HG03354 (cell line): Measurements from ENCODE around the gene CCDC13.
"Not testable (repeated sequence)": the region's sequence is repeated elsewhere in the genome, so short reads cannot be mapped to it uniquely, and the experiment has no call there.

Experiments used
- ATAC-seq: cut with Tn5 transposase; IDR thresholded peaks from one replicate; pipeline ENCODE4 v1.9.1; 2021; ENCODE audit warnings: mild to moderate bottlenecking; ENCODE audit not compliant: unreplicated experiment, poor library complexity, severe bottlenecking

Gene CCDC13, protein sequence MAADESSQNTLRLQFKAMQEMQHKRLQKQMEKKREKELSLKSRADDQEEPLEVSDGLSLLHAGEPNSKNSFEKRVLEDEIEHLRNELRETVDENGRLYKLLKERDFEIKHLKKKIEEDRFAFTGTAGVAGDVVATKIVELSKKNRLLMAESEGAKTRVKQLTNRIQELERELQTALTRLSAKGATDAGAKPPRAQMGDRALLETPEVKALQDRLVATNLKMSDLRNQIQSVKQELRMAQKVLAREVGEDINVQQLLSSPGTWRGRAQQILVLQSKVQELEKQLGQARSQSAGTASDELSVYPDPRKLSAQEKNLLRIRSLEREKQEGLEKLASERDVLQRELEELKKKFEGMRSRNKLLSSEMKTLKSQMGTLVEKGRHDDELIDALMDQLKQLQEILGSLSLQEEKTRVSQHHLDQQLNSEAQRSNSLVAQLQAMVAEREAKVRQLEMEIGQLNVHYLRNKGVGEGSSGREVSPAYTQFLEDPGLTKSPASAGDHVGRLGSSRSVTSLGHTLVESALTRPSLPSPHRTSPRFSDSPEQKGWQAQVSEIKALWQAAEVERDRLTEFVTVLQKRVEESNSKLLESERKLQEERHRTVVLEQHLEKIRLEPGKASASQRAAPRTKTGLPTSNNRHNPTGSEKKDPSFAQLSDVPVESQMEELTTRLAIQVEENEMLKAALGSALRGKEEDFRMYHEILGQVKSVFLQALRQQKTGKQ

DNA sequence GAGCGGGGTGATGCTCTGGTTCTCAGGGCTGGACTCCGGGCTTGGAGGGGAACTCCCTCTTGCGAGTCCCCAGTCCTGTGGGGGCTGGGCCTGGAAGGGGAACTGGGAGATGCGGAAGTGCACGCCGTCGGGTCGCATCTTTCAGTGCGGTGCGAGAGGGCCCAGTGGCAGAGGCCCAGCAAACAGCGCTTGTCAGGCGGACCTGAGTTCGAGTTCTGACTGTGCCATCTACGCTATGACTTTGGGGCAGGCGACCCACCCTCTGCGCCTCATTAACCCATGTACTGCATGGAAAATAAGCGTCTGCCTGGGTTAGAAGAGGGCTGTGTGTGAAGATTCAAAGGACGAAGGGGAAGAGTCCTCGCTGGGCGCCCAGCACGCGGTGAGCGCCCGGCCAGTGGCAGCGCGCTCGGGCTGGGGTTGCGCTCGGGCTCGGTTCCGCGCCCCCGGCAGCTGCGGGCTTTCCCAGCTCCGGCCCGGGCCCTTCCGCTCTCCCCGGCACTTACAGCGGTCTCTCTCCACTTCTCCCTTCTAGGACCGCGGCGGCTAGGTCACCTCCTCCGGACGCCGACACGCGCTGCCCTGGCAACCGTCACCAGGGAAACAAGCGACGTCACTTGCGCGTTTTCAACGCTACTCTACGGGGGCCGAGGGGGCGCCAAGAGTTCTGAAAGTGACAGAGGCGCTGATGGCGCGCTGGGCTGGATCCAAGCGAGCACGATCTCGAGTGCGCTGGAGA, at the start of gene CCDC13:
CCDC13 (minus strand) TSS at position 584 of the 739 bp plus-strand sequence. CDS start 14,908 bp downstream, outside the sequence.
- peak; percentile 99 for ATAC-seq

DNA sequence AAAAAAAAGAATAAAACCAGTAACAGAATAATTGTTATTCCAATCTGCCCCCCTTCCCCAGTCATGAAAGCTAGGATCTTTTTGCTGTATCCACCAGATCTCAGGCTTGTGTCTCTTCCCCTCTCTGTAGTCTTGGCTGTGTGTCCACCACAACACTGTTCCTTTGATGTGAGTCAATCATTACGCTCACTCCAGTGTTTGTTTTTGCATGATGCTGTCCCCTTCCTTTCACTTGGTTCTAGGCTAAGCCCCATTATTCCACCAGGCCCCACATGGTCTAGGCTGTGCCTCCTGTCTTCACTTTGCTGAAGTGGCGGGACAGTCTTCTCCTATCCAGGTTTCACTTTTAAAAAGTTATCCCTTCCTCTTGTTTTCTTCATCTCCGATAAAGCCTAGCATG, 49.8 kb upstream of the CCDC13 start:
- ATAC-seq, result no peak

DNA sequence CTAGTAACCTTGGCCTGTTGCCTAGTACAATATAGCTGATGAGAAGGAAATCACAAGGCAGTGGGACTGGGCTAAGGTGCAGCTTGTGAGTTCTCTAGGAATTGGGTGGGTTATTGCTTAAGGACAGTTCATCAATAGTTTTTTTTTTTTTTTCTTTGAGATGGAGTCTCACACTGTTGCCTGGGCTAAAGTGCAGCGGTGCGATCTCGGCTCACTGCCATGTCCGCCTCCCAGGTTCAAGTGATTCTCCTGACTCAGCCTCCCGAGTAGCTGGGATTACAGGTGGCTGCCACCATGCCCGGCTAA, 47.6 kb upstream of the CCDC13 start:
- ATAC-seq, result no peak

DNA sequence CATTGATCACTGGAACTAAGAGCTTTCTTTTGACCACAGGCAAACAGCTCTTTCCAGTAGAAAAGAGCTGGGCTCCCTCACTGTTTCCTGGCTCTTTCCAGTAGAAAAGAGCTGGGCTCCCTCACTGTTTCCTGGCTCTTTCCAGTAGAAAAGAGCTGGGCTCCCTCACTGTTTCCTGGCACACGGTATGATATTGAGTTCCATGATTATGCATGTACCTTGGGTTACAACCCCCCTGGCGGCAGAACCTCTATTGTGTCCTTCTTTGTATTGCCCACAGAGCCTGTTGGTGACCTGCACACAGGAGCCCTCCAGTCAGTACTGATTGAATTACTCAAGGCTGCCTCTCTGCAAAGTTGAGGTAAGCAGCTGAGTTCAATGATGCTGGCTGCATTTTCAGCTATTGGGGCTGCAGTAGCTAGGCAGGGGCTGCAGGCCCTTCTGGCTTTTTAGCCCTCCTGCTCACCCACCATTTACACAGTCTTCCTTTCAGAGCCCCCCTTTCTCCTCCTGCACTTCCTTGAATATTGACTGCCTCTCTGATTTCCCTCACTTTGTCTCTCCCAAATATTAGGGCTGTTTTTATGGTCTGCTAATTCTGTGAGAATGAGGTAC, 46.4 kb upstream of the CCDC13 start:
- ATAC-seq, result no peak

DNA sequence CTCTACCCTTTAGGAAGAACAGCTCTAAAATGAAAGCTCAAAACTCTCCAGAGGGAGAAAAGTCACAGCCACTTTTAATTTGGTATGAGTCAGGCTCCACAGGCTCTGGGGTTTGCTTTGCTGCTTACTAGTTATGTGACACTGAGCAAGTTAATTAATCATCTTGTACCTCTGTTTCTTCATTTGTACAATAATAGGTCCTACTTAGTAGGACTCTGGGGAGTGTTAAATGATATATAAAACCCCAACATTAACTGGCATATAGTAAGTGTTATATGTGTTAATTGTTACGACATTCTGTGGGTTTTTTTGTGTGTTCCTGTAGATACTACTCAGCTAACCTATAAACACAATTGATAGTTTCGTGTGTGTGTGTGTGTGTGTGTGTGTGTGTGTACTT, 42.8 kb upstream of the CCDC13 start:
- ATAC-seq, result no peak

DNA sequence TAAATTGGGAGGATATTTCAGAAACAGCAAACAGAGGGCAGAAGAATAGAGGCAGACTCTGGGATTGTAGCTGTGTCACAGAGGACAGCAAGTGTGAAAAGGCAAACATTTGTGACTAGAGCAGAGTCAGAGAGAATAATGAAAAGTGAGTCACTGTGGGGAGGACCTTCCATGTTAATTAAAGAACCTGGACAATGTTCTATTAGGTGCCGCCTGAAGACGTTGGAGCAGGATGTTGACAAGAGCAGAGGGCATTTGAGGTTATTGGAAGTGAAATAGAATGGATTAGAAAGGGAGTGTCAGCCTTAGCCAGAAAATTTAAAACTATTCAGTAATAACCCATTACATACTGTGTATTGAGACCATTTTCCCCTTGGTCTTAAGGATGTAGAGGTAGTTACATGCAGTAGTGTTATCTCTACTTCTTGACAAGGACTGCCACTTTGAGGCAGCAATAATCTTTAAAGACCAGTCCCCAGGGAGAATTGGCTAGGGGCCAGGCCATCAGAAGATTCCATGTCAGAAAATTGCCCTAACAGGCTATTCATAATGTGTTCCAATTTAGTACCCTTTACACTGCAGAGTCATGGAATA, 42.0 kb upstream of the CCDC13 start:
- no peak for ATAC-seq

DNA sequence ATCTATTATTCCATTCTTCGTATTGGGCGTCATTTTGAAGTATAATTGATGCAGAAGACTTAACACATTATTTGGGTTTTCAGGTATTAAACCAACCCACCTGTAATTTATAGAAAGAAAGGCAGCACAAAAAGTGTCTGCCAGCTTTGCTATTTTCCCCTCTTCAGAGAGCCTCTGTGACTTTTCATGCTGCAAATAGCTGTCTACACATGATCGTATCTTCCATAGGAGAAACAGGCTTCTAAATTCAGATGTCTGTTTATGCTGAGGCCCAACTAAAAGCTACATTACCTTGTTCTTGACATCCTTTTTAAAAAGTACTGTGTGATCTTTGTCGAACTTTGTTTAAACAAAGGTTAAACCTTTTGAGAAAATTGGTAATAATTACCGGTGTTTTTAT, 41.2 kb upstream of the CCDC13 start:
- no peak for ATAC-seq

DNA sequence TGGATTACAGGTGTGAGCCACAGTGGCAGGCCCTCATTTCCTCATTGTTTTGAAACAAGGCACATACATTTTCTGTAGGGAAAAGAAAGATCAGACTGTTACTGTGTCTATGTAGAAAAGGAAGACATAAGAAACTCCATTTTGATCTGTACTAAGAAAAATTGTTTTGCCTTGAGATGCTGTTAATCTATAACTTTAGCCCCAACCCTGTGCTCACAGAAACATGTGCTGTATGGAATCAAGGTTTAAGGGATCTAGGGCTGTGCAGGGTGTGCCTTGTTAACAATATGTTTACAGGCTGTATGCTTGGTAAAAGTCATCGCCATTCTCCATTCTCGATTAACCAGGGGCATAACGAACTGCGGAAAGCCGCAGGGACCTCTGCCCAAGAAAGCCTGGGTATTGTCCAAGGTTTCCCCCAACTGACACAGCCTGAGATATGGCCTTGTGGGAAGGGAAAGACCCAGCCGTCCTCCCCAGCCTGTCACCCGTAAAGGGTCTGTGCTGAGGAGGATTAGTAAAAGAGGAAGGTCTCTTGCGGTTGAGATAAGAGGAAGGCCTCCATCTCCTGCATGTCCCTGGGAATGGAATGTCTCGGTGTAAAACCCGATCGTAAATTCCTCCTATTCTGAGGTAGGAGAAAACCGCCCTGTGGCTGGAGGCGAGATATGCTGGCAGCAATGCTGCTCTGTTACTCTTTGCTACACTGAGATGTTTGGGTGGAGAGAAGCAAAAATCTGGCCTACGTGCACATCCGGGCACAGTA, 38.2 kb upstream of the CCDC13 start:
- not testable (repeated sequence) for ATAC-seq

DNA sequence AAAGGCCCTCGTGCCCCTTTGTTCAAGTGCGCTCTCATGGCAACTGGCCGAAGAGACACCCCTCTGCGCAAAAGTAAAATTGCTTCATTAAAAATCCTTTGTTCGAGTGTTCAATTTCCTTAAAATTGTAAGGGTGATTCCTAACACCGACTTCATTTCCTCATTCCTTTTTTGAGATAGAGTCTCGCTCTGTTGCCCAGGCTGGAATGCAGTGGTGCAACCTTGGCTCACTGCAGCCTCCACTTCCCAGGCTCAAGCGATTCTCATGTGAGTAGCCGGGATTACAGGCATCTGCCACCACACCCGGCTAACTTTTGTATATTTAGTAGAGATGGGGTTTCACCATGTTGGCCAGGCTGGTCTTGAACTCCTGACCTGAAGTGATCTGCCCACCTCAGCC, 37.7 kb upstream of the CCDC13 start:
- not testable (repeated sequence) for ATAC-seq

DNA sequence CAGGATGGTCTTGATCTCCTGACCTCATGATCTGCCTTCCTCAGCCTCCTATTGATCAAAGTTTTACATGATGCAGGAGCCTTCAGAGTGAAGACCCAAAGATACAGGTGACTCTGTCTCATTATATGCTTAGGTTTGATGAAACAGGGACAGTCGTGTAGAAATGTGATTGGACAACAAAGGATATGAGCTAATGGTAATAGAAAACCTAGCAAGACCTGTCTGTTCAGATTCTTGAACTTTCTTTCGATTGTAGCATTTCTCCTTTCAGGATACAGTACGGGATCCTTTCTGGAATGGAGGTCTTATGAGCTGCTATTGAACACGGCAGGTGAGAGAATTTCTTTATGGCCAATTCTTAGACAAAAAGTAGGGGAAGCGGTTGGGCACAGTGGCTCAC, 36.1 kb upstream of the CCDC13 start, which contains the start of gene ACKR2:
ACKR2 (plus strand) TSS at position 244 of the 400 bp plus-strand sequence. CDS start 55,058 bp downstream, outside the sequence.
- ATAC-seq, result no peak

DNA sequence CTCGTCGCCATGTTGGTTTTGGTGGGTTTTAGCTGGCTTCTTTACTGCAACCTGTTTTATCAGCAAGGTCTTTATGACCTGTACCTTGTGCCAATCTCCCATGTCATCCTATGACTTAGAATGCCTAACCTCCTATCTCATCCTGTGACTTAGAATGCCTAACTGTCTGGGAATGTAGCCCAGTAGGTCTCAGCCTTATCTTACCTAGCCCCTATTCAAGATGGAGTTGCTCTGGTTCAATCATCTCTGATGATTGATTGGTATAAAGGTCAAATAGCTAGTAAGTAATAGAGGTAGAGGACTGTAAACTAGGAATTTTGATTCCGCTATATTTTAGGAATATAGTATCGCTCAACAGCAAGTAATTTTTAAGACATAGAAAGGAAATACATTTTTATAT, 34.9 kb upstream of the CCDC13 start:
- no peak for ATAC-seq

DNA sequence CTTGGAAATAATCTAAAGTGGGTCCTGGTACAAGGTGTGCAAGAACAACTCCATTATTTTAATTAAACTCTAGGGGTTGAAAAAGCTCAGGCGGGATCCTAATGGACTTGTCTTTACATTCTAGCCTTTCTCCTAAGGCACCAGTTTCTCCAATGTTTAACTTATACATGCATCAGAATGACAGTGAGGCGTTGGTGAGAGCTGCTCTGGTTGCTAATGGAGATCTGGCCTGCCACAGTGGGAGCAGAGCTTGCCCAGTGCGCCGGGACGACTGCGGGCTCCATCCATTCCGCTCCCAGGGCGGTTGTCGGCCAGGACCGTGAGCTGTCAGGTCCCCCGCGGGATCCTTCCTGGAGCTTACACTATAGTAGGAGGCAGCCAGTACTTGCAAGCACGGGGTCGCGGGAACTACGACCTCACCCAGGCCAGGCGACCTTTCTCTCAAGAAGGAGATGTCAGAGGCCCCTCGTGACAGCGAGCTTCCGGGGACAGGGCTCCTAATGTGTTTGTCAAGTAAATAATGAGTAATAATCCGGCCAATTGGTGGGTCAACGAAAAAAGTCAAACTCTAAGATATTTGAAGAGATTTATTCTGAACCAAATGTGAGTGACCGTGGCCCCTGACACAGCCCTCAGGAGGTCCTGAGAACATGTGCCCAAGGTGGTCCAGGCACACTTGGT, 32.2 kb upstream of the CCDC13 start:
- ATAC-seq, result no peak

DNA sequence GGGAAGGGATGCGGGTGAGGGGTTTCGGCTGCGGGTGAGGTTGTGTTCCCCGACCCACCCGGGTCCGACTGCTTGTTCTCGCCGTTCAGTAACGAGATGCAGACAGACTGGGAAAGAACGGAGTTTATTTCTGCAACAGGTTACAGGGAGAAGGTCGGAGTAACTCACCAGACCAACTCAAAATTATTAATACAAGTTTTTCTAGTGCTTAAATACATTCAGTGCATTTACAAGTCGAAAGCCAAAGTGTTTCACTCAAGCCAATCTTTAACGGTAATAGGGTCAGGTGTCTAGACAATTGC, 31.7 kb upstream of the CCDC13 start:
- no peak for ATAC-seq

DNA sequence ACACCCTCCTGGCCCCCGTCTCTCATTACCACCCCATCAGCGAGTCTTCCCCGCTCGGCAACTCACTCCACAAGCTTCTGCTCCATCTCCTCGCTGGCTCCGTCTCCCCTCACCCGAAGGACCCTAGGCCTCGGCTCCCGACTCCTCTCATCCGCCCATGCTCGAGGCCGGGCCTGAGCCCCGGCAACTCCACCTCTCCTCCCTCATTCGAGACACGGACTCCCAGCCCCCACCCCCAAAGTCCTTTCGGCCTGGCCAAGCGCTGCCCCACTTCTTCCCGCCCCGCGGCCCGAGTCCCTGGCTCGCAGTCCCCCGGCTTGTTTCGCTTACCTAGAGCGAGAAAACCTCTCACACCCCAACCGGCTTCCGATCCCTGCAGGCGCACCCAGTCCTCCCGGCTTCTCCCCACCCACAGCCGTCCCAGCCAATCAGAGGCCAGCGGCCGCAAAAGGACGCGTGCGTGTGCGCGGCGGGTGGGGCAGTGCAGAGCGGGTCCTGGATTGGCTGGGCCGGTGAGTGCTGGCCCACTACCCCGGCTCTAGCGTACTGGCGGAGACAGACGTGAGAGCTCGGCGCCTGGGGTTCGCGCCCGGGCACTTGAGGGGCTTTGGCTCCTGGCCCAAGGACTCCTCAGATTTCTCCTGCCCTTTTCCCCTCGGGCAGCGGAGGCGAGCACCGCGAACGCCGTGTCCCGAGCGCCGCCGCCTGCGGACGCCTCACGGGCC, 31.2 kb upstream of the CCDC13 start, which contains the start of gene HIGD1A:
HIGD1A (minus strand) TSS at position 385 of the 725 bp plus-strand sequence. CDS start 10,237 bp downstream, outside the sequence.
- ATAC-seq, result peak; percentile 99

DNA sequence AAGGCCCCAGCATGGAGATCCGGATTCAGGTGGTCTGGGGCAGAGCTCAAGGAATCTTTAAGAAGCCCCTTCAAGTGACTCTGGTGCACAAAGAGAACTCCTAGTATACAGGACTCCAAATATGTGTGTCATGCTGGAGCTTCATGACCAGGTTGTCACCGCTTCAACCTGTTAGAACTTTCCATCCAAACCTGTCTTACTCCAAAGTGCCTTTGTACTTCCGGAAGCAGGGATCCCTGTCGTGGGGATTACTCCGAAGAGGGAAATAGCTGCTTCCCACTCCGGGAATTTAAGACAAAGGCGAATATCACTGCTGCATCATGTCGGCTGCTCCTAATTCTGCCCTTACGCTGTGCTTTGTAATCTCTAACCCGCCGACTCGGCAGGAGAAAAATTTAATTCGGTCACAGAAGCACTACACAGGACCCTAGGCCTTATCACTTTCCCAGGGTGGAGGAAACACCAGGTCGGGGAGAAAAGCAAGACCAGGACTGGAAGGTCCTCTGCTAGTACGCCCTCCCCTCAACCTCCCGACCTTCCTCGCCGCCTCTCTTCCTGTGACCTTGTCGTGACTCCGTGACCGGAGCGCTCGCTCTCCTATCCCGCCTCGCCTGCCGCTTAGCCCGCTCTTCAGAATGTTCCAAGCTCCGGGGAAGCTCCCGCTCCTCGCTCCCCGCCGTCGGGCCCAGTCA, 30.5 kb upstream of the CCDC13 start:
- ATAC-seq, result peak; percentile 21

DNA sequence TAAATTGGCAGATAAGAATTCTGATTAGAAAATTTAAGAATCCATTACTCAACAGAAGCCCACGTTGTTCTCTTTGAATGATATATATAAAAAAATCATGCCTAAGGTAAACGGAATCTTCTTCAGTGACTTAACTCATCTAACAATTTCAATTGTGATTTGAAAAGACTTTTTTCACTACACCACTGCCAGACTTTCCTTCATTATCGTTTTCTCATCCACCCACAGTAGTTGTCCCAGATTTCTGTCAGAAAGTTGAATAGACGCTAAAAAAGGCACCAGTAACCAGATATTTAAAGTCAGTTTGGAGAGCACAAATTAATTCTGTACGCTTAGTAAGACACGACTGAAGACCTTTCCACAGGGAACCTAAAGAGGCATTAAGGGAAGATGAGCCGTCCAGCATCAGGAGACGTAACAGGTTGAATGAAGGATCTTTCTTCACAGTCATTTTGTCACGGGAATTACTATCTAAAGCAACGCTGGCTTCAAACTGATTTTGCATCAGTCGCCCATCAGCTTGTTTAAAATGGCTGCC, 29.9 kb upstream of the CCDC13 start:
- ATAC-seq, result no peak

DNA sequence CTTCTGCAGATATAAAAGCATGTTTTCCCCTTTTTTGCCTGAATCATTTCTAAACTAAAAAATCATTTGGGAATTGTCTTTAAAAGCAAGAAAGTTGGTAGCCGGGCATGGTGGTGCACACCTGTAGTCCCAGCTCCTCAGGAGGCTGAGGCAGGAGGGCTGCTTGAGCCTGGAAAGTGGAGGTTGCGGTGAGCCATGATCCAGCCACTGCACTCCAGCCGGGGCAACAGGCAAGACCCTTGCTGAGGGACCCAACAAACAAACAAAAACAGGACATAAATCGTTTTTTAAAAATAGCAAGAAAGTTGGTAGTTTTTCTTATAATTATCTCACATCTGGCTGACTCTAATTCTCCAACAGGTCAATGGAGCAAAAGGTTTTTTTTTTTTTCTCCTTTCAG, 28.7 kb upstream of the CCDC13 start:
- ATAC-seq, result no peak
